Heart left ventricle (tissue), 16 donors: ENCODE measurements around the gene SET. TPM values are rescaled to one million over a fixed set of nuclear protein-coding genes. Genes with fewer than 3 reads are reported as not detected.

ENCODE experiments used
- ATAC-seq, 4 donors: fragments of 200-7000 bp; cut with Tn5 transposase; one replicate each; pipeline ENCODE4 v1.9.1; 2020 to 2022; ENCODE audit warnings: moderate library complexity in 4 of 4, mild to moderate bottlenecking in 3 of 4, moderate number of reproducible peaks in 1 of 4
- DNase-seq, 5 donors: peaks; one replicate each; pipeline ENCODE4 v3.0.0-alpha.2; 2020
- H3K27ac ChIP-seq, 12 donors: fragments of 200-600 bp; sonication (generic) in 4 of 12; one replicate each; pipeline versions ENCODE4 v1.5.0 to v1.8.0; 2016 to 2022; ENCODE audit warnings: mild to moderate bottlenecking in 2 of 12
- H3K27me3 ChIP-seq, 9 donors: fragments of 200-600 bp; sonication (generic) in 2 of 9; one replicate each; pipeline versions ENCODE4 v1.5.1 to v1.8.0; 2016 to 2022; ENCODE audit warnings: mild to moderate bottlenecking in 3 of 9
- H3K36me3 ChIP-seq, 9 donors: fragments of 200-600 bp; sonication (generic) in 2 of 9; one replicate each; pipeline versions ENCODE4 v1.5.0 to v1.8.0; 2018 to 2022; ENCODE audit warnings: mild to moderate bottlenecking in 2 of 9
- H3K4me1 ChIP-seq, 12 donors: fragments of 200-600 bp; sonication (generic) in 4 of 12; one replicate each; pipeline versions ENCODE4 v1.5.0 to v1.8.0; 2016 to 2022; ENCODE audit warnings: mild to moderate bottlenecking in 3 of 12
- H3K4me3 ChIP-seq, 12 donors: fragments of 200-600 bp; sonication (generic) in 4 of 12; one replicate each; pipeline versions ENCODE4 v1.5.0 to v1.8.0; 2017 to 2022; ENCODE audit warnings: mild to moderate bottlenecking in 9 of 12, moderate library complexity in 4 of 12
- H3K9me3 ChIP-seq, 12 donors: fragments of 200-600 bp; sonication (generic) in 4 of 12; one replicate each; pipeline versions ENCODE4 v1.5.0 to v1.8.0; 2016 to 2022; ENCODE audit warnings: mild to moderate bottlenecking in 1 of 12
- CTCF ChIP-seq, 12 donors: fragments of 200-600 bp; sonication (generic) in 4 of 12; IDR thresholded peaks; one replicate each; pipeline versions ENCODE4 v1.5.0 to v1.8.0; 2018 to 2022; ENCODE audit warnings: antibody characterized with exemption in 12 of 12, mild to moderate bottlenecking in 5 of 12
- POLR2A ChIP-seq, 2 donors: fragments of 450-650 bp; IDR thresholded peaks; one replicate each; pipeline ENCODE4 v1.6.1; 2017; ENCODE audit warnings: antibody characterized with exemption in 2 of 2, mild to moderate bottlenecking in 2 of 2, moderate library complexity in 2 of 2
- WGBS, 4 donors: extraction: QIAGEN DNeasy Blood & Tissue Kit in 2 of 4; methylation state at CpG; one replicate each; pipeline versions ENCODE4 v1.1.5 to v1.1.7; 2013 to 2018; 5-methylcytosine and 5-hydroxymethylcytosine counted together
- intact Hi-C, 10 donors: fragments of 100-400 bp; cut with DNase I; formaldehyde crosslinking; loops; one replicate each; pipeline versions ENCODE4 v1.11.1 to v1.14.2; 2022
- long read RNA-seq, 3 donors: library from polyadenylated mRNA; unstranded; transcript quantifications; one replicate each; pipeline ENCODE4 v2.0.0, GENCODE V29; 2020 to 2021
- polyA plus RNA-seq, 2 donors: library from polyadenylated mRNA; stranded (reverse); fragments of 200-250 nt; gene quantifications; one replicate each; pipeline ENCODE4 v1.2.3, GENCODE V29; 2013
- total RNA-seq, 9 donors: library from RNA; depleted of rRNA in 2 of 9; stranded (reverse); fragments of >200 nt in 2 of 9; fragmentation: NEBNext Ultra II Directional in 3 of 9; extraction: Animal tissue kit (Norgen Biotek cat#: 25700) in 3 of 9; gene quantifications; one replicate each; pipeline versions ENCODE4 v1.1.0 to v1.2.4, GENCODE V29; 2016 to 2023
- donor health status: ischemic (EF 13 %, LVEDD 7.1; RV severe dilation, severe dysfunction).
- donor health status: healthy with polysubstance abuse.
- donor health status: DM: no; HTN: yes; CAD: no.
- donor health status: DM: no; HTN: no; CAD: no.
- donor health status: ischemic (EF 25% LVEDD 6.9; RV normal size, moderate dysfunction).
- donor health status: ischemic (EF 25% LVEDD 5.7; RV mildly dilated, moderate dysfunction).
- donor health status: healthy.
- donor health status: DM: yes; HTN: yes; CAD: no.
- donor health status: ischemic (EF 35%, LVEDD 5.7; RV mildly dilated, moderate dysfunction).
- donor health status: nonischemic (EF 11% LVEDD 7.7; RV severe dilation, severe dysfunction).
- donor health status: DM: yes; HTN: yes; CAD: no.
- donor health status: PGD.
- donor health status: ischemic (EF 29% LVEDD 5.4; RV normal size, mild dysfunction).
- donor health status: nonischemic (EF 23%, LVEDD 6.1; RV moderate dilation, normal function).

SET gene
- total RNA-seq = 100 to 1,000 TPM in 8 of 9 donors, 10 to 100 TPM in 1; 96.8 to 240 (median 211) TPM
- polyA plus RNA-seq = 100 to 1,000 TPM in 1 of 2 donors, 10 to 100 TPM in 1; 67.6 to 199 TPM
- long read RNA-seq, donor 1, transcript SET-201 (8 exons, 2,915 nt) = major isoform, 182 of 236 reads
- long read RNA-seq, donor 1, partial matches to known transcripts = 40 of 236 reads
- long read RNA-seq, donor 1, other reads (novel, unspliced or antisense) = 13 of 236 reads
- long read RNA-seq, donor 2, transcript SET-201 (8 exons, 2,915 nt) = major isoform, 32 of 80 reads
- long read RNA-seq, donor 2, transcript SET-204 (8 exons, 2,850 nt) = minor isoform, 14 of 80 reads
- long read RNA-seq, donor 2, partial matches to known transcripts = 33 of 80 reads
- long read RNA-seq, donor 2, other reads (novel, unspliced or antisense) = 1 of 80 reads
- long read RNA-seq, donor 3, transcript SET-201 (8 exons, 2,915 nt) = major isoform, 200 of 276 reads
- long read RNA-seq, donor 3, partial matches to known transcripts = 60 of 276 reads
- long read RNA-seq, donor 3, other reads (novel, unspliced or antisense) = 14 of 276 reads

- Histone ChIP-seq H3K27me3 (no peaks in the 10 kb centered on the region), H3K27ac (peak within 1 kb of the TSS; percentile 91 to 99 (median 96)), H3K4me3 (peak within 1 kb of the TSS; percentile 68 to 96 (median 78)), H3K4me1 (peaks cover 5 to 51% (median 27%) of the 10 kb centered on the region in 12 donors), H3K9me3 (no peaks in the 10 kb centered on the region), H3K36me3 (peaks cover 2 to 32% (median 27%) of the 10 kb centered on the region in 9 donors)
- intact Hi-C loops = loop anchor here in 5 of 10 donors (2.0 to 10.0 kb wide), 3 partner anchors 32 to 54 kb away; partner anchors contain the start of gene DYNC2I2 (in 2 of the 5)
- 1 to 11% (median 4%) methylated on average over 4 to 92 of the region's 93 CpGs for WGBS, 4 donors
- TF ChIP-seq CTCF (IDR thresholded peaks at IDR 0.05) (no peak), POLR2A (IDR thresholded peaks at IDR 0.05) (peak; percentile 59 to 97)
- ATAC-seq (peak; percentile 80 to 96 (median 92)), DNase-seq (peak; percentile 96 to 98 (median 97))
These were observed at the start of gene SET for GRCh38 chr9:128688501-128689292. SET (plus strand) TSS chr9:128689222; CDS start chr9:128689583, 361 bp downstream.

GRCh38 chr9:128640603-128641002, 48.4 kb upstream of the SET start:
- Histone ChIP-seq H3K36me3 (peaks cover 0 to 12% (median 0%) of the 10 kb centered on the region in 9 donors), H3K4me3 (no peak overlapping the region), H3K4me1 (peaks cover 0 to 11% (median 7%) of the 10 kb centered on the region in 12 donors), H3K27me3 (no peaks in the 10 kb centered on the region), H3K9me3 (no peaks in the 10 kb centered on the region), H3K27ac (no peak overlapping the region)
- DNase-seq (peak in 1 of 5 donors; percentile 7), ATAC-seq (no peak)
- 92 to 96% (median 96%) methylated on average over 11 to 18 of the region's 18 CpGs for WGBS, 4 donors
- intact Hi-C loops = no loop called here
- no peak for TF ChIP-seq POLR2A (IDR thresholded peaks at IDR 0.05)
- no peak for TF ChIP-seq CTCF (IDR thresholded peaks at IDR 0.05)

- H3K27me3 ChIP-seq = no peaks in the 10 kb centered on the region
- no peak for TF ChIP-seq CTCF (IDR thresholded peaks at IDR 0.05)
- no peak for TF ChIP-seq POLR2A (IDR thresholded peaks at IDR 0.05)
- no peak overlapping the region for H3K27ac ChIP-seq
- no peaks in the 10 kb centered on the region for H3K4me1 ChIP-seq
- H3K4me3 ChIP-seq = no peak overlapping the region
- H3K9me3 ChIP-seq = no peaks in the 10 kb centered on the region
- no peak for ATAC-seq
- 79 to 83% (median 80%) methylated on average over 12 of the region's 12 CpGs for WGBS, 4 donors
- peaks cover 0 to 12% (median 0%) of the 10 kb centered on the region in 9 donors for H3K36me3 ChIP-seq
- DNase-seq = peak in 1 of 5 donors; percentile 33
- intact Hi-C loops = no loop called here
These were observed 46.3 kb upstream of the SET start for GRCh38 chr9:128642675-128643245.
